Fibroblast of lung (primary cell): ENCODE results near the gene CHMP6. TPM values are rescaled to one million over a fixed set of nuclear protein-coding genes. Genes with fewer than 3 reads are reported as not detected.

Experiments used
- DNase-seq, 2 donors: peaks; one replicate each; pipeline versions ENCODE4 v3.0.0 to v3.0.0-alpha.2; 2010; ENCODE audit warnings: low read depth in 2 of 2
- H2AFZ ChIP-seq: 2 replicates; pipeline ENCODE4 v1.5.1; 2012; ENCODE audit warnings: low read length, control low read depth, inconsistent platforms
- H3K27ac ChIP-seq: 2 replicates; pipeline ENCODE4 v1.5.1; 2011; ENCODE audit warnings: low read length, control low read depth; ENCODE audit not compliant: insufficient read depth
- H3K27me3 ChIP-seq: 2 replicates; pipeline ENCODE4 v1.5.1; 2011; ENCODE audit warnings: mild to moderate bottlenecking, low read length; ENCODE audit not compliant: control insufficient read depth, insufficient read depth
- H3K36me3 ChIP-seq: 2 replicates; pipeline ENCODE4 v1.5.1; 2011; ENCODE audit warnings: low read length; ENCODE audit not compliant: control insufficient read depth, insufficient read depth
- H3K4me1 ChIP-seq: 2 replicates; pipeline ENCODE4 v1.5.1; 2011; ENCODE audit warnings: low read length; ENCODE audit not compliant: control insufficient read depth, insufficient read depth; ENCODE audit errors: extremely low read depth
- H3K4me2 ChIP-seq: 2 replicates; pipeline ENCODE4 v1.5.1; 2011; ENCODE audit warnings: low read length, control low read depth; ENCODE audit not compliant: insufficient read depth; ENCODE audit errors: extremely low read depth
- H3K4me3 ChIP-seq, 4 experiments: fragments of 200-600 bp in 1 of 4; sonication (generic) in 1 of 4; replicated peaks in 1 of 4; 2 replicates each; pipeline ENCODE4 v1.5.1; 2011 to 2016; ENCODE audit warnings: low read length in 4 of 4, low read depth in 3 of 4, mild to moderate bottlenecking in 3 of 4, control low read depth in 2 of 4, inconsistent platforms in 1 of 4, mixed read lengths in 1 of 4; ENCODE audit not compliant: insufficient read depth in 1 of 4; ENCODE audit errors: control extremely low read depth in 1 of 4
- H3K79me2 ChIP-seq: 2 replicates; pipeline ENCODE4 v1.5.1; 2012; ENCODE audit warnings: mild to moderate bottlenecking, low read length, inconsistent platforms; ENCODE audit not compliant: control insufficient read depth, insufficient read depth
- H3K9ac ChIP-seq: 2 replicates; pipeline ENCODE4 v1.5.1; 2011; ENCODE audit warnings: mild to moderate bottlenecking, low read length, control low read depth; ENCODE audit not compliant: insufficient read depth
- H3K9me3 ChIP-seq: 2 replicates; pipeline ENCODE4 v1.5.1; 2012; ENCODE audit warnings: low read depth, low read length; ENCODE audit not compliant: control insufficient read depth, insufficient read depth
- H4K20me1 ChIP-seq: 2 replicates; pipeline ENCODE4 v1.5.1; 2011; ENCODE audit warnings: low read length; ENCODE audit not compliant: control insufficient read depth, insufficient read depth; ENCODE audit errors: extremely low read depth
- EZH2 ChIP-seq: IDR thresholded peaks from 2 replicates; pipeline ENCODE4 v1.5.1; 2012; ENCODE audit warnings: low read length, control low read depth, mild to moderate bottlenecking; ENCODE audit errors: missing control alignments
- polyA plus RNA-seq, 2 donors: library from polyadenylated mRNA; depleted of rRNA in 1 of 2; stranded (reverse) in 1 of 2; unstranded in 1 of 2; fragments of >200 nt; gene quantifications; 2 replicates each; pipeline ENCODE4 v1.2.1, GENCODE V29; 2011 to 2012; ENCODE audit warnings: missing spikeins in 1 of 2
- total RNA-seq: library from RNA; depleted of rRNA; stranded (reverse); fragments of >200 nt; gene quantifications from 2 replicates; pipeline ENCODE4 v1.2.1, GENCODE V29; 2014
- TF ChIP-seq, protein P1 (sequence below), 2 donors: IDR thresholded peaks in 1 of 2; conservative IDR thresholded peaks in 1 of 2; 1 replicate in 1 of 2; 2 replicates in 1 of 2; pipeline ENCODE4 v1.5.1; 2011 to 2012; ENCODE audit warnings: low read length in 2 of 2, control low read depth in 1 of 2, inconsistent platforms in 1 of 2, low read depth in 1 of 2, mild to moderate bottlenecking in 1 of 2

CHMP6 gene
- total and polyA plus RNA-seq, 2 donors (not counting 1 experiment from before 2014, with no cell fraction given) = 11.2 to 30.1 TPM

DNA sequence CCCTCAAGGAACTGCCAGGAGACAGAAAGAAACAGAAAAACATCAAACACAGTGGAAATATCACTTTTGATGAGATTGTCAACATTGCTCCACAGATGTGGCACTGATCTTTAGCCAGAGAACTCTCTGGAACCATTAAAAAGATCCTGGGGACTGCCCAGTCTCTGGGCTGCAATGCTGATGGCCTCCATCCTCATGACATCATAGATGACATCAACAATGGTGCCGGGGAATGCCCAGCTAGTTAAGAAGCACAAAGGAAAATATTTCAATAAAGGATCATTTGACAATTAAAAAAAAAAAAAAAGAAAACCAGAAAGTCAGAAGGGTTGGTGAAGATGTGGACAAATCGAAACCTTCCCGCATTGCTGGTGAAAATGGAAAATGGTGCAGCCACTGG is 14.9 kb upstream of the CHMP6 start:
- Histone ChIP-seq H4K20me1 (no peaks in the 10 kb centered on the region), H2AFZ (no peak overlapping the region), H3K4me3 (no peak overlapping the region), H3K9me3 (no peaks in the 10 kb centered on the region), H3K4me1 (no peaks in the 10 kb centered on the region), H3K27me3 (no peaks in the 10 kb centered on the region), H3K9ac (no peak overlapping the region), H3K79me2 (no peaks in the 10 kb centered on the region), H3K36me3 (no peaks in the 10 kb centered on the region), H3K27ac (no peak overlapping the region), H3K4me2 (no peak overlapping the region)
- no peak for DNase-seq
- TF ChIP-seq, protein P1, sequence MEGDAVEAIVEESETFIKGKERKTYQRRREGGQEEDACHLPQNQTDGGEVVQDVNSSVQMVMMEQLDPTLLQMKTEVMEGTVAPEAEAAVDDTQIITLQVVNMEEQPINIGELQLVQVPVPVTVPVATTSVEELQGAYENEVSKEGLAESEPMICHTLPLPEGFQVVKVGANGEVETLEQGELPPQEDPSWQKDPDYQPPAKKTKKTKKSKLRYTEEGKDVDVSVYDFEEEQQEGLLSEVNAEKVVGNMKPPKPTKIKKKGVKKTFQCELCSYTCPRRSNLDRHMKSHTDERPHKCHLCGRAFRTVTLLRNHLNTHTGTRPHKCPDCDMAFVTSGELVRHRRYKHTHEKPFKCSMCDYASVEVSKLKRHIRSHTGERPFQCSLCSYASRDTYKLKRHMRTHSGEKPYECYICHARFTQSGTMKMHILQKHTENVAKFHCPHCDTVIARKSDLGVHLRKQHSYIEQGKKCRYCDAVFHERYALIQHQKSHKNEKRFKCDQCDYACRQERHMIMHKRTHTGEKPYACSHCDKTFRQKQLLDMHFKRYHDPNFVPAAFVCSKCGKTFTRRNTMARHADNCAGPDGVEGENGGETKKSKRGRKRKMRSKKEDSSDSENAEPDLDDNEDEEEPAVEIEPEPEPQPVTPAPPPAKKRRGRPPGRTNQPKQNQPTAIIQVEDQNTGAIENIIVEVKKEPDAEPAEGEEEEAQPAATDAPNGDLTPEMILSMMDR (conservative IDR thresholded peaks at IDR 0.05 in 1 of 2, IDR thresholded peaks at IDR 0.05 in 1 of 2; ENCODE audit: low read depth in 1 of 2, low read length in 2 of 2) = no peak
- TF ChIP-seq EZH2 = no peak

DNA sequence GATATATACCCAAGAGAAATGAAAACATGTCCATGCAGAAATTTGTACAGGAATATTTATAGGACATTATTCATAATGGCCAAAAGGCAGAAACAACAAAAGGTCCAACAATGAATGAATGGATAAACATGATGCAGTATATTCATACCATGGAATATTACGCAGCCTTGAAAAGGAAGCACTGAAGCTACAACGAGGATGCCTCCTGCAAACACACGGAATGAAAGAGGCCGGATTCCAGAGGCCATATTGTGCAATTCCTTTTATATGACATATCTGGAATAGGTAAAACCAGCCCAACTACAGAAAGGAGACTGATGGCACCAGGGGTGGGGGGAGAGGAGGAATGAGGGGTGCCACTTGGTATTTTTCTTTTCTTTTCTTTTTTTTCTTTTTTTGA is 14.5 kb upstream of the CHMP6 start:
- H3K4me1 ChIP-seq = no peaks in the 10 kb centered on the region
- H3K36me3 ChIP-seq = no peaks in the 10 kb centered on the region
- H3K9ac ChIP-seq = no peak overlapping the region
- H2AFZ ChIP-seq = no peak overlapping the region
- no peak for DNase-seq
- TF ChIP-seq, protein P1 (conservative IDR thresholded peaks at IDR 0.05 in 1 of 2, IDR thresholded peaks at IDR 0.05 in 1 of 2; ENCODE audit: low read depth in 1 of 2, low read length in 2 of 2) = no peak
- no peak for TF ChIP-seq EZH2
- no peak overlapping the region for H3K27ac ChIP-seq
- H4K20me1 ChIP-seq = no peaks in the 10 kb centered on the region
- no peaks in the 10 kb centered on the region for H3K27me3 ChIP-seq
- no peaks in the 10 kb centered on the region for H3K9me3 ChIP-seq
- H3K79me2 ChIP-seq = no peaks in the 10 kb centered on the region
- H3K4me3 ChIP-seq = no peak overlapping the region
- no peak overlapping the region for H3K4me2 ChIP-seq

DNA sequence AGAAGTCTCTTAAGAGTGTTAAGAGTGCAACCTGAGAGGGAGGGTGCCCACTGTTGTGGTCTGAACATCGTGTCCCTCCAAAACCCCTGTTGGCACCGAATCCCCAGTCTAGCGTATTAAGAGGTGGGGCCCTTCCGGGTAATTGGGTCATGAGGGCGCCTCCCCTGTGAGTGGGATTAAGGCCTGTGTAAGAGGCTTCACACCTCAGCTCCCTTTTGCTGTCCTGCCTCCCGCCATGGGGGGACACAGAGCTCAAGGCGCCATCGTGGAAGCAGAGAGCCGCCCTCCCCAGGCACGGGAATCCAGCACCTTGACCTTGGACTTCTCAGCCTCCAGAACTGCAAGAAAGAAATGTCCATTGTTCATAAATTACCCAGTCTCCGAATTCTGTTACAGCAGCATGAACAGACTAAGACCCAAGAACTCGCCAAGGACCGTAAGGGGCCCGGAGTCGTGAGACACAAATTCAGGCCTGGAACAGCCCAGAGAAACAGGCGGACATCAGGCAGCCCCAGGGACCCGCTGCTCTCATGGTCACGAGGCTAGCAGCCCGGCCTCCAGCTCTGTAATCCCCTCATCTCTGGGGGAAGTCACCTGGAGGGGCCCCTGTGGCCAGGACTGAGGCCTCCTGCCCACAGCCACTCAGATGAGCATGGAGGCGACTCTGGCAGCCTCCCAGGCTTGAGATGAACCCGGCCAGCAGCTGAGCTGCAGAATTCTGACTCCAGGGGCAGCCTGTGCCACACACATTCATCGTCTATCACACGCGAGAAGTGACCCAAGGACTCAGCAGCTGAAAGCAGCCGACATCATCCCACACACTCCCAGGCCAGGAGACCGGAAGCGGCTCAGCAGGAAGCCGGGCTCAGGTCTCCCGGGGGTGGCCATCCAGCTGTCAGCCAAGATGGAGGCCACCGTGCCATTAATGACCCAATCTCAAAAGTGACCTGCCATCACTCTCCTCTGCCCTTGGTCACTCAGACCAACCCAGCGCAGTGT is 12.8 kb upstream of the CHMP6 start:
- no peaks in the 10 kb centered on the region for H3K79me2 ChIP-seq
- no peaks in the 10 kb centered on the region for H3K9me3 ChIP-seq
- H3K27ac ChIP-seq = no peak overlapping the region
- no peaks in the 10 kb centered on the region for H3K27me3 ChIP-seq
- no peaks in the 10 kb centered on the region for H4K20me1 ChIP-seq
- H3K4me1 ChIP-seq = no peaks in the 10 kb centered on the region
- no peak overlapping the region for H3K9ac ChIP-seq
- H2AFZ ChIP-seq = no peak overlapping the region
- no peak overlapping the region for H3K4me3 ChIP-seq
- no peak for DNase-seq
- TF ChIP-seq, protein P1 (conservative IDR thresholded peaks at IDR 0.05 in 1 of 2, IDR thresholded peaks at IDR 0.05 in 1 of 2; ENCODE audit: low read depth in 1 of 2, low read length in 2 of 2) = no peak
- no peak overlapping the region for H3K4me2 ChIP-seq
- no peaks in the 10 kb centered on the region for H3K36me3 ChIP-seq
